Activated naive CD8-positive, alpha-beta T cell treated with anti-CD3 and anti-CD28 coated beads, Interleukin-2, amount 50 U/mL, for 24 hours (primary cell): ENCODE data around the gene MYOM1.

Source experiments
- ATAC-seq: fragments of 150-1000 bp; cut with Tn5 transposase; one replicate; pipeline ENCODE4 v1.10.0; 2021
- DNase-seq: peaks from one replicate; pipeline ENCODE4 v3.0.0; 2021
- H3K27ac Mint-ChIP-seq: one replicate; pipeline ENCODE4 v1.8.0; 2021; ENCODE audit warnings: mild to moderate bottlenecking, mixed read lengths
- H3K27me3 Mint-ChIP-seq: one replicate; pipeline ENCODE4 v1.8.0; 2021; ENCODE audit warnings: mixed read lengths
- H3K36me3 Mint-ChIP-seq: one replicate; pipeline ENCODE4 v1.8.0; 2021; ENCODE audit warnings: low read depth, mixed read lengths
- H3K4me1 Mint-ChIP-seq: one replicate; pipeline ENCODE4 v1.8.0; 2021; ENCODE audit warnings: mixed read lengths
- H3K4me3 Mint-ChIP-seq: one replicate; pipeline ENCODE4 v1.8.0; 2021; ENCODE audit warnings: mild to moderate bottlenecking, moderate library complexity, mixed read lengths
- H3K9me3 Mint-ChIP-seq: one replicate; pipeline ENCODE4 v1.8.0; 2021; ENCODE audit warnings: mixed read lengths

Gene MYOM1

GRCh38 chr18:3100498-3101132, 119.2 kb downstream of the MYOM1 start:
- ATAC-seq, result no peak
- Mint-ChIP-seq H3K9me3 (no peaks in the 10 kb centered on the region), H3K4me1 (peaks cover 19% of the 10 kb centered on the region), H3K27ac (no peak overlapping the region), H3K27me3 (no peaks in the 10 kb centered on the region), H3K36me3 (no peaks in the 10 kb centered on the region), H3K4me3 (no peak overlapping the region)
- no peak for DNase-seq

GRCh38 chr18:3099327-3099726, 120.4 kb downstream of the MYOM1 start:
- Mint-ChIP-seq H3K4me3 (no peak overlapping the region), H3K27me3 (no peaks in the 10 kb centered on the region), H3K27ac (no peak overlapping the region), H3K4me1 (peaks cover 20% of the 10 kb centered on the region), H3K36me3 (no peaks in the 10 kb centered on the region), H3K9me3 (no peaks in the 10 kb centered on the region)
- ATAC-seq (no peak), DNase-seq (no peak)

GRCh38 chr18:3097082-3097481, 122.7 kb downstream of the MYOM1 start:
- Mint-ChIP-seq H3K4me3 (no peak overlapping the region), H3K27me3 (no peaks in the 10 kb centered on the region), H3K27ac (no peak overlapping the region), H3K4me1 (peaks cover 20% of the 10 kb centered on the region), H3K9me3 (no peaks in the 10 kb centered on the region), H3K36me3 (no peaks in the 10 kb centered on the region)
- DNase-seq (no peak), ATAC-seq (peak; percentile 89)

- Mint-ChIP-seq H3K4me1 (peaks cover 20% of the 10 kb centered on the region), H3K36me3 (no peaks in the 10 kb centered on the region), H3K27ac (no peak overlapping the region)
Observed at GRCh38 chr18:3095921-3096320, 123.8 kb downstream of the MYOM1 start.

GRCh38 chr18:3094338-3094684, 125.5 kb downstream of the MYOM1 start:
- no peak overlapping the region for H3K27ac Mint-ChIP-seq
- no peak overlapping the region for H3K4me3 Mint-ChIP-seq
- ATAC-seq, result no peak
- H3K9me3 Mint-ChIP-seq, result no peaks in the 10 kb centered on the region
- no peak for DNase-seq
- no peaks in the 10 kb centered on the region for H3K36me3 Mint-ChIP-seq
- peaks cover 20% of the 10 kb centered on the region for H3K4me1 Mint-ChIP-seq
- H3K27me3 Mint-ChIP-seq, result no peaks in the 10 kb centered on the region

More at GRCh38 chr18:3095921-3096320, 123.8 kb downstream of the MYOM1 start:
- ATAC-seq (no peak), DNase-seq (no peak)
- no peaks in the 10 kb centered on the region for H3K27me3 Mint-ChIP-seq
- H3K4me3 Mint-ChIP-seq, result no peak overlapping the region
- H3K9me3 Mint-ChIP-seq, result no peaks in the 10 kb centered on the region

GRCh38 chr18:3093624-3094337, 126.0 kb downstream of the MYOM1 start:
- DNase-seq, result no peak
- no peaks in the 10 kb centered on the region for H3K9me3 Mint-ChIP-seq
- peaks cover 20% of the 10 kb centered on the region for H3K4me1 Mint-ChIP-seq
- H3K27ac Mint-ChIP-seq, result no peak overlapping the region
- H3K27me3 Mint-ChIP-seq, result no peaks in the 10 kb centered on the region
- no peaks in the 10 kb centered on the region for H3K36me3 Mint-ChIP-seq
- H3K4me3 Mint-ChIP-seq, result no peak overlapping the region
- no peak for ATAC-seq

- peaks cover 20% of the 10 kb centered on the region for H3K4me1 Mint-ChIP-seq
- no peaks in the 10 kb centered on the region for H3K9me3 Mint-ChIP-seq
- ATAC-seq (no peak), DNase-seq (no peak)
- H3K27me3 Mint-ChIP-seq, result no peaks in the 10 kb centered on the region
- no peak overlapping the region for H3K4me3 Mint-ChIP-seq
- H3K27ac Mint-ChIP-seq, result no peak overlapping the region
- H3K36me3 Mint-ChIP-seq, result no peaks in the 10 kb centered on the region
Observed at GRCh38 chr18:3092727-3093126, 127.0 kb downstream of the MYOM1 start.

- Mint-ChIP-seq H3K27me3 (no peaks in the 10 kb centered on the region), H3K27ac (no peak overlapping the region), H3K36me3 (no peaks in the 10 kb centered on the region), H3K4me1 (peaks cover 6% of the 10 kb centered on the region), H3K9me3 (no peaks in the 10 kb centered on the region), H3K4me3 (no peak overlapping the region)
- no peak for ATAC-seq
- no peak for DNase-seq
Observed at GRCh38 chr18:3089579-3089978, 130.2 kb downstream of the MYOM1 start.

- Mint-ChIP-seq H3K27me3 (no peaks in the 10 kb centered on the region), H3K36me3 (no peaks in the 10 kb centered on the region), H3K4me3 (no peak overlapping the region), H3K4me1 (peaks cover 6% of the 10 kb centered on the region), H3K9me3 (no peaks in the 10 kb centered on the region), H3K27ac (no peak overlapping the region)
- no peak for ATAC-seq
- DNase-seq, result no peak
Observed at GRCh38 chr18:3088449-3088848, 131.3 kb downstream of the MYOM1 start.

GRCh38 chr18:3086871-3087270, 132.9 kb downstream of the MYOM1 start:
- H3K4me3 Mint-ChIP-seq, result no peak overlapping the region
- H3K36me3 Mint-ChIP-seq, result no peaks in the 10 kb centered on the region

GRCh38 chr18:3085612-3086011, 134.2 kb downstream of the MYOM1 start:
- no peak overlapping the region for H3K27ac Mint-ChIP-seq
- no peak for ATAC-seq
- H3K4me1 Mint-ChIP-seq, result peaks cover 6% of the 10 kb centered on the region
- no peak for DNase-seq
- no peaks in the 10 kb centered on the region for H3K27me3 Mint-ChIP-seq
- H3K9me3 Mint-ChIP-seq, result no peaks in the 10 kb centered on the region
- no peak overlapping the region for H3K4me3 Mint-ChIP-seq
- H3K36me3 Mint-ChIP-seq, result no peaks in the 10 kb centered on the region

More at GRCh38 chr18:3086871-3087270, 132.9 kb downstream of the MYOM1 start:
- H3K27ac Mint-ChIP-seq, result no peak overlapping the region
- ATAC-seq, result no peak
- H3K4me1 Mint-ChIP-seq, result peaks cover 6% of the 10 kb centered on the region
- H3K27me3 Mint-ChIP-seq, result no peaks in the 10 kb centered on the region
- no peaks in the 10 kb centered on the region for H3K9me3 Mint-ChIP-seq
- no peak for DNase-seq

- H3K27me3 Mint-ChIP-seq, result no peaks in the 10 kb centered on the region
- H3K4me1 Mint-ChIP-seq, result peaks cover 6% of the 10 kb centered on the region
- no peak overlapping the region for H3K4me3 Mint-ChIP-seq
- no peak overlapping the region for H3K27ac Mint-ChIP-seq
- no peak for DNase-seq
- no peaks in the 10 kb centered on the region for H3K36me3 Mint-ChIP-seq
- ATAC-seq, result no peak
- H3K9me3 Mint-ChIP-seq, result no peaks in the 10 kb centered on the region
Observed at GRCh38 chr18:3084206-3084605, 135.6 kb downstream of the MYOM1 start.

GRCh38 chr18:3083766-3084165, 136.0 kb downstream of the MYOM1 start:
- Mint-ChIP-seq H3K36me3 (no peaks in the 10 kb centered on the region), H3K4me1 (peaks cover 6% of the 10 kb centered on the region), H3K27me3 (no peaks in the 10 kb centered on the region), H3K27ac (no peak overlapping the region), H3K9me3 (no peaks in the 10 kb centered on the region), H3K4me3 (no peak overlapping the region)
- no peak for DNase-seq
- ATAC-seq, result no peak

- H3K27me3 Mint-ChIP-seq, result no peaks in the 10 kb centered on the region
- ATAC-seq, result no peak
- no peak overlapping the region for H3K4me3 Mint-ChIP-seq
Observed at GRCh38 chr18:3081584-3081991, 138.2 kb downstream of the MYOM1 start.

GRCh38 chr18:3079653-3080052, 140.1 kb downstream of the MYOM1 start:
- Mint-ChIP-seq H3K4me1 (peaks cover 3% of the 10 kb centered on the region), H3K9me3 (no peaks in the 10 kb centered on the region), H3K27ac (no peak overlapping the region), H3K36me3 (no peaks in the 10 kb centered on the region), H3K4me3 (no peak overlapping the region), H3K27me3 (no peaks in the 10 kb centered on the region)
- DNase-seq (no peak), ATAC-seq (no peak)

More at GRCh38 chr18:3081584-3081991, 138.2 kb downstream of the MYOM1 start:
- H3K4me1 Mint-ChIP-seq, result no peaks in the 10 kb centered on the region
- H3K36me3 Mint-ChIP-seq, result no peaks in the 10 kb centered on the region
- H3K9me3 Mint-ChIP-seq, result no peaks in the 10 kb centered on the region
- DNase-seq, result no peak
- no peak overlapping the region for H3K27ac Mint-ChIP-seq
